ENCODE data around the gene GPR85.

GPR85 gene

GRCh38 chr7:113086431-113086888 is at the start of gene GPR85:
Gene GPR85, minus strand, starts transcription at chr7:113086827. Its CDS starts 2,106 bp downstream, at chr7:113084721.
- no peaks in the 10 kb centered on the region for H3K27me3 ChIP-seq (replicated peaks)
- peak within 1 kb of the TSS; percentile 71 for H3K4me3 ChIP-seq (ENCODE audit: low read depth, low read length)
- H3K27ac ChIP-seq: peak within 1 kb of the TSS; percentile 95
- no peaks in the 10 kb centered on the region for H3K36me3 ChIP-seq (replicated peaks)
- in situ Hi-C loops (cut with HindIII; ENCODE audit: low pct_ligation_motif_present, low sequenced_read_pairs): no loop called here
- peak; percentile 67 for DNase-seq
- no peak for TF ChIP-seq CTCF (IDR thresholded peaks at IDR 0.05; ENCODE audit: low read depth, low read length, missing control alignments)

GRCh38 chr7:113134025-113134424 is 47.4 kb upstream of the GPR85 start:
- Histone ChIP-seq H3K36me3 (replicated peaks) (no peaks in the 10 kb centered on the region), H3K4me3 (ENCODE audit: low read depth, low read length) (no peak overlapping the region), H3K27me3 (replicated peaks) (no peaks in the 10 kb centered on the region), H3K27ac (no peak overlapping the region)
- in situ Hi-C loops (cut with HindIII; ENCODE audit: low pct_ligation_motif_present, low sequenced_read_pairs): no loop called here
- no peak for DNase-seq
- TF ChIP-seq CTCF (IDR thresholded peaks at IDR 0.05; ENCODE audit: low read depth, low read length, missing control alignments): no peak

GRCh38 chr7:113131367-113131766 is 44.7 kb upstream of the GPR85 start:
- no peak overlapping the region for H3K27ac ChIP-seq
- TF ChIP-seq CTCF (IDR thresholded peaks at IDR 0.05; ENCODE audit: low read depth, low read length, missing control alignments): no peak
- H3K36me3 ChIP-seq (replicated peaks): no peaks in the 10 kb centered on the region
- H3K27me3 ChIP-seq (replicated peaks): no peaks in the 10 kb centered on the region
- no peak for DNase-seq
- no peak overlapping the region for H3K4me3 ChIP-seq (ENCODE audit: low read depth, low read length)
- in situ Hi-C loops (cut with HindIII; ENCODE audit: low pct_ligation_motif_present, low sequenced_read_pairs): no loop called here

GRCh38 chr7:113128031-113128430 is 41.4 kb upstream of the GPR85 start:
- no peak for TF ChIP-seq CTCF (IDR thresholded peaks at IDR 0.05; ENCODE audit: low read depth, low read length, missing control alignments)
- no peak for DNase-seq
- in situ Hi-C loops (cut with HindIII; ENCODE audit: low pct_ligation_motif_present, low sequenced_read_pairs): no loop called here
- Histone ChIP-seq H3K27me3 (replicated peaks) (no peaks in the 10 kb centered on the region), H3K27ac (no peak overlapping the region), H3K4me3 (ENCODE audit: low read depth, low read length) (no peak overlapping the region), H3K36me3 (replicated peaks) (no peaks in the 10 kb centered on the region)

- in situ Hi-C loops (cut with HindIII; ENCODE audit: low pct_ligation_motif_present, low sequenced_read_pairs): no loop called here
- no peak for TF ChIP-seq CTCF (IDR thresholded peaks at IDR 0.05; ENCODE audit: low read depth, low read length, missing control alignments)
- H3K27me3 ChIP-seq (replicated peaks): no peaks in the 10 kb centered on the region
- H3K4me3 ChIP-seq (ENCODE audit: low read depth, low read length): no peak overlapping the region
- no peak for DNase-seq
- no peaks in the 10 kb centered on the region for H3K36me3 ChIP-seq (replicated peaks)
- no peak overlapping the region for H3K27ac ChIP-seq
These were observed 39.1 kb upstream of the GPR85 start for GRCh38 chr7:113125728-113126127.

GRCh38 chr7:113122744-113123143 is 36.1 kb upstream of the GPR85 start:
- H3K4me3 ChIP-seq (ENCODE audit: low read depth, low read length): no peak overlapping the region
- TF ChIP-seq CTCF (IDR thresholded peaks at IDR 0.05; ENCODE audit: low read depth, low read length, missing control alignments): no peak
- DNase-seq: no peak
- H3K27me3 ChIP-seq (replicated peaks): no peaks in the 10 kb centered on the region
- H3K27ac ChIP-seq: no peak overlapping the region
- in situ Hi-C loops (cut with HindIII; ENCODE audit: low pct_ligation_motif_present, low sequenced_read_pairs): no loop called here
- no peaks in the 10 kb centered on the region for H3K36me3 ChIP-seq (replicated peaks)
